Stimulated activated CD8-positive, alpha-beta memory T cell treated with anti-CD3 and anti-CD28 coated beads, Interleukin-4, amount 100 ng/mL, for 1 hour (primary cell): ENCODE results near the gene ABL2.

Experiments used
- DNase-seq, 2 donors: peaks; one replicate each; pipeline ENCODE4 v3.0.0-alpha.2; 2020; ENCODE audit warnings: low read depth in 2 of 2, low spot score in 1 of 2

The ABL2 gene

DNA sequence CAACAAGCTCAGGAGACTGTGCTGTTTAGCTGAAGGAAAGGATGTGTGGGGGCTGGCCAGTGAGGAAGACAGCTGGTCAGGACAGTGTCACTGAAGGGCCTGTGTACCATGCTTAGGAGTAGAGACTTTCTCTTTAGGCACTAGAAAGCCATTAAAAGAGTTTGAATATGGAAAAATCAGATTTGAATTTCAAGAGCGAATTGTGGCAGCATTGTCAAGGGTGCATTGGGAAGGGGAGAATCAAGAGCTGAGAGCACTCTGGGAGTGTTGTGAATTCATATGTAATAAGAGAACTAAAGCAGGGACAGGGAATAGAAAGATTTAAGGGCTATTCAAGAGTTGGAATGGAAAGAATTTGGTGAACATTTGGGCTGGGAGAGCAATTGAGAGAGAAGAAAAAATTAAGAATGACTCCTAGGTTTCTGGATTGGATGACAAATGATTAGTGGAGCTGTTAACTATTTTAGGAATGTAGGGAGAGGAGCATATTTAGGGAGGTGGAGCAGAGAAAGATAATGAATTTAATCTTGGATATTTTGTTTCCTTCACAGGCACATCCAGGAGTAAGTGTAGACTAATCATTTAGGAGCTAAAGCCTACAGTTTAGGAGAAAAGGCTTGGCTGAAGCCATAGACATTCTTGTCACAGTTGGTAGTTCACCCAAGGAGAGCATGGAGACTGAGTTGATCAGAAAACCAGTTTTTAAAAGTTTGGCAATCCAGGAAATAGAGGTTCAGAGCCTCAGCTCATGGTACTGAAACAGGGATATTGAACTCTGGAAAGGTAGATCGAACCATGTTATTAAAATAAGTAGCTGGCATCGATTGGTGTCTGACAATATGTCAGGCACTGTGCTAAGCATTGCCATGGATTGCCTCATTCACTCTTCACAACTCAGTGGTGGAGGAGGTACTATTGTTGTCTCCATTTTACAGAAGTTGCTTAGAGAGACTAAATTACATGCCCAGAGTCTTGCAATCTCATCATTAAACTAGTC, 170.7 kb downstream of the ABL2 start:
- no peak for DNase-seq

DNA sequence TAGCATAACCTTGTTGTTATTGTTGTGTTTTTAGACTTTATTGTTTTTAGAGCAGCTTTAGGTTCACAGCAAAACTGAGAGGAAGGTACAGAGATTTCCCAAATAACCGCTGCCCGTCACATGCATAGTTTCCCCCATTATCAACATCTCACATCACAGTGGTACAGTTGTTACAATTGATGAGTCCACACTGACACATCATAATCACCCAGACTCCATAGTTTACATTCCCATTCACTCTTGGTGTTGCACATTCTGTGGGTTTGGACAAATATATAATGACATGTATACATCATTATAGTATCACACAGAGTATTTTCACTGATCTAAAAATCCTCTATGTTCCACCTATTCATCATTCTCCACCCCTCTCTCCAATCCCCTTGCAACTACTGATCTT, 173.5 kb downstream of the ABL2 start:
- DNase-seq, result no peak

GRCh38 chr1:179053486-179053885, 176.0 kb downstream of the ABL2 start:
- DNase-seq, result no peak

DNA sequence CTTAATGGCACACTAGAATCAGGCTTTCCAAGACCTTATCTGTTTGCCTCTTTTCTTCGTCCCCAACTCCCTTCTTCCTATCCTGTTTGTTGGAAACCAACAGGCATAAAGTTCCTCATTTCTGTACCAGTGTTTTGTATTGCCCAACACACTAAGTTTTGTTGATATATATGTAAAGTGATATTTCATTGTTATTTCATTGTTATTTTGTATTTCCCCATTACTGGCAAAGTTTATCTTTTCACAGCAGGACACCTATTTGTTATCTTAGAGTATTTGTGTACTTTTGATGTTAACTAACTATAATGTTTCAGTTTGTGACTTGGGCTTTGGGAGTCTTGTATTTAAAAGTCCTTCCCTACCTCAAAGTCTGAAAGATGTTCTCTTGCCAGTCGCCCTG, 176.7 kb downstream of the ABL2 start:
- DNase-seq, result no peak
